Fibroblast of skin of right quadriceps (primary cell): Measurements from ENCODE around the gene NLRP6.
"Not testable (repeated sequence)": the region's sequence is repeated elsewhere in the genome, so short reads cannot be mapped to it uniquely, and the experiment has no call there.

Source experiments
- DNase-seq: peaks from one replicate; pipeline ENCODE4 v3.0.0-alpha.2; 2013

NLRP6 gene

GRCh38 chr11:294780-295179, 16.6 kb downstream of the NLRP6 start:
- DNase-seq: no peak

DNA sequence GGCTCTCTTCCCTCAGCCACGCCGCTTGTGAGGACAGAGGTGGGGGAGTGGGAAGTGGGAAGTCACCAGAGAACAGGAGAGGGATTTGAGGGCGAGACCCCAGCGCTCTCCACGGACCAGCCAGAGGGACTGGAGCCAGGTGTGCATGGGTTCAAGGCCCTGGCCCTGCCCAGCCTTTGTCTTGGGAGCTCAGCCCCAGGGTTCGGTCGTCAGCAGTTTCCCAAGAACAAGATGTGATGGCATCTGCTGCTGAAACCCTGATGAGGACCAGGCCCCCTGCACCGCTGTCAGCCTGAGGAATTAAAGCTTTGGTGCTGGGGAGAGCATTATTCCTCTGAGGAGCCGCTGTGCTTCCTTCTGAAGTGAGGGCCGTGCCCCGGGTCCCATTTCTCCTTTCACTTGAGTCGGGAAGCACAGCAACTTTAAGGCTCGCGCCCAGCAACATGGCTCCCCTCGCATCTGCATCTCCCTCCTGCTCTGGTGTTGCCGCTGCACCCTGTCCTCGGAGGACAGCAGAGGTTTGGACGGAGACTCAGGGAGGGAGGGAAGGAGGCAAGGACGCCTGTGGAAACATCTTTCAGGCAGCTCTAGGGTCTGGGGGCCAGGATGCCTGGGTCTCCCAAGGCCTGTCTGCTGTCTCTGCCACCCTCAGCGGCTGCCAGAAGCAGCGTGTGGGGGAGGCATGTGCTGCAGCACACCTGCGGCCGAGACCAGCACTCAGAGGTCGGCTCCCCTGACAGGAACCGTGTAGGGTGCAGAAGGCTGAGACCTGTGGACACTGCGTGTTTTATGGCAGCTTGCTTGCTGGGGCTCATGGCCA, 17.4 kb downstream of the NLRP6 start:
- no peak for DNase-seq

DNA sequence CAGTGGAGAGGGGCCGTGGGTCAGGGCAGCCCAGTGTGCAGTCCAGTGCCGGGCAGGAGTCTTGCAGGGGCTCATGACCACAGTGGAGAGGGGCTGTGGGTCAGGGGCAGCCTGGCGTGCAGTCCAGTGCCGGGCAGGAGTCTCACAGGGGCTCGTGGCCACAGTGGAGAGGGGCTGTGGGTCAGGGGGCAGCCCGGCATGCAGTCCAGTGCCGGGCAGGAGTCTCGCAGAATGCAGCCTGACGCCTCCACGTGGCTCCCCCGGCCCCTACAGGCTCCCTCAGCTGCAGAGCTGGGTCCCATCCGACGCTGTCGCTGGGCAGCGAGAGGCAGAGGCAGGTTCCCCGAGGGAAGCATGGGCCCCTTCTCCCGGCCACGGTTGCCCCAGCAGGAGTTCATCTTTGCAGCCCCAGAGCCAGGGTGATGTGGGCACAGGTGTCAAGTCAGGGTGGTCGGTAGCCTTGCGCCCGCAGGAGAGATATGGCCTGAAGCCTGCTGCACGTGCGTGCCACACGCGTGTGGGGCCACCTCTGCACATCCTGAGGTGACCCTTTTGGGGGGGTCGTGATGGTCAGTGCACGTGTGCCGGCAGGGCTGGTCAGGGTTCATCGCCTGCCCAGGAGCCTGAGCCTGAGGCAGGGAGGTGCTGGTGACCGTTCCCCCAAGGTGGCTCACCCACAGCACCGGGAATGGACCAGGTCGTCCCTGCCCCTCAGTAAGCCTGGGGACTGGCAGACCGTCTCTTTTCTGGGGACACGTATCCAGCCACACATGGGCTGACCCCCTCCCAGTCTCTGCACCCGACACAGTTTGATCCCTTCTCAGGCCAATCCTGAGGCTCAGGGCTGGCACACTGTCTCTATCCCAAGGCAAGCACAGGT, 18.2 kb downstream of the NLRP6 start:
- DNase-seq: no peak

DNA sequence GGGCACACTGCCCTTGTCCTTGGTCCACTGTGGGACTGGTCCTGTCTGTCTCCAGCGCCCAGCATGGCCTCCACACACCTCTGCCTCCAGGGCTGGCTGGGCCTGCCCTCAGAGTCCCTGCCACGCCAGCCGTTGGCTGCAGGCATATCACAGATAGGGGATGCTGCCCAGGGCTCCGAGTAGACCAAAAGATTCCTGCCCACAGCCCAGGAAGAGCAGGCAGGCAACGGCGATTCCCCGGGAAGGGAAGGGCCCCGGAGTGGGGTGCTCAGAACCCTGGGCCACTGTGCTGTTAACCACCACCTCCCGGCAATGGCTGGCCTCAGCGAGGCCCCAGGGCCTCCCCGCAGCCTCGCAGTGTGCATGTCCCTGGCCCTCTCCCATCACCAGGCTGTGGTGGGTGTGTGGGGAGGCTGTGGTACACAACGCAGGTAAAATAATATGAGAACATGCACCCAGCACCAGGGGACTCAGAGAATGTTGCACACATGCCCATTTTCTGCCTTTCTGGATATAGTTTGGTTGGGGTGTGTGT, 18.9 kb downstream of the NLRP6 start:
- DNase-seq: no peak

DNA sequence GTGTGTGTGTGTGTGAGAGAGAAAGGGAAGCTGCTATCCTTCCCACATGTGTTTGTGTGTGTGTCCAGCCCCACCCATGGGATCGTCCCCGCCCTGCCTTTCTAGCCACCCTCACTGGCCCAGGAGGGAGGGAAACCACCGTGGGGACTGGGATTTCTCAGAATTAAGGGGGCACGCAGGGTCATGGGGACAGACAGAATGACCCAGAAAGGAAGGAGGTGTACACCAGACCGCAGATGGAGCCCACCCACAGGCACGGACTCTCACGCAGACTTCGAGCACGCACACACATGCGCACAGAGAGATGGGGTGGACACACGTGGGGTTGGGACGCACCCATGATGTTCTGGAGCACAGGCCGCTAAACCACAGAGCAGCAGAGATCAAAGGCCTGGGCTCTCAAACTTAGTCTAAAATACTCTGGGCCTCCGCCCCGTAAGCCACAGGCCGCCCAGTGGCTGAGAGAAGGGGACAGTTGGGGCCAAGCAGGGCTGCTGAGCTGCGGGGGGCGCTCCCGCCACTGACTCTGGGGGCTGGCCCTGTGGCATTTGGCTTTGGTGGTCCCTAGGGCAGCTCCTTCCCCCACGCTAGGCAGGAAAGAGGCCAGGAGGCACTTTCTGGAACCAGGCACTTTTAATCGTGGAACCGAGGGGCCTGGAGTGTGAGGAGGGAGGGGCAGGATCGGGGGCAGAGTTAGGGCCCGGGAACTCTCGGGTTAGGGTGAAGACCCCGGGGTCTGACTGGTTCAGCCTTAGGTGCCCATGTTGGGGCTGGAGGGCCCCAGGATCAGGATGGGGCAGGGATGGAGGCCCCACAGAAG, 19.6 kb downstream of the NLRP6 start:
- no peak for DNase-seq

- DNase-seq: no peak
Observed at GRCh38 chr11:298406-299065, 20.3 kb downstream of the NLRP6 start.

DNA sequence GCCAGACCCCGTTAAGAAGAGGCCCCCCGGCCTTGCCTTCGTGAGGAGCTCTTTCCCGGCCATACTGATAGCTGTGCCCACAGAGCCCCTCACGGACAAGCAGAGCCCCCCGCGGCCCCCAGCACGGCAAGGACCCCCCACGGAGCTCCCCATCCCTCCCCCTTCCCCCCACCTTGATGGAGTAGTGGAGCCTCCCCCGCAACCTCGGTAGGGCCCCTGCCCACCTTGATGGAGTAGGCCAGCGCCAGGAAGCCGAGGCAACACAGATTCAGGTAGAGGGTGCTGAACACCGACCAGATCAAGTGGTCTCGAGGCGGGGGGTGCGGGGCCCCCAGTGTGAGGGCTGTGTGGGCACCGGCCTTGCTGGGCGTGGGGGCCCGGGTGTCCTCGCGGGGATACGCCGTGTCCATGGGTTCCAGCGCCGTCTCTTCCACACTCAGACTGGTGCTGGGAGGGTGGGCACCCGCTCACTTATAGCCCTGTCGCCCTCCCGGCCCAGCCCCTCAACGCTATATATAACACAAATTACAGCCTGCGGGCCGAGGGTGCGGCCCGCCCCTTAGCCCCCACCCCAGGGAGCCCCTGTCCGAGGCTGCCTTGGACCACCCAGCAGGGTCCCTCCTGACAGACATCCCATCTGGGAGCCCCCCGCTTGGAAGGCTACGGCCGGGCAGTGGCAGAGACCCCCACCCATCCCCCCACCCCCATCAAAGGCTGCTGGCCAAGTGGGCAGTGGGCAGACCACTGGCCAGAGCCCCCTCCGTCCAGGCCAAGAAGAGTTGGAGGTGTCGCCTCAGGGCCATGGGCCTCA, 21.1 kb downstream of the NLRP6 start, which contains the start of gene IFITM5:
IFITM5 (minus strand) TSS at position 446 of the 811 bp plus-strand sequence; CDS start at position 410, 36 bp downstream.
- DNase-seq: no peak

- DNase-seq: no peak
Observed at GRCh38 chr11:299951-300735, 21.9 kb downstream of the NLRP6 start.

DNA sequence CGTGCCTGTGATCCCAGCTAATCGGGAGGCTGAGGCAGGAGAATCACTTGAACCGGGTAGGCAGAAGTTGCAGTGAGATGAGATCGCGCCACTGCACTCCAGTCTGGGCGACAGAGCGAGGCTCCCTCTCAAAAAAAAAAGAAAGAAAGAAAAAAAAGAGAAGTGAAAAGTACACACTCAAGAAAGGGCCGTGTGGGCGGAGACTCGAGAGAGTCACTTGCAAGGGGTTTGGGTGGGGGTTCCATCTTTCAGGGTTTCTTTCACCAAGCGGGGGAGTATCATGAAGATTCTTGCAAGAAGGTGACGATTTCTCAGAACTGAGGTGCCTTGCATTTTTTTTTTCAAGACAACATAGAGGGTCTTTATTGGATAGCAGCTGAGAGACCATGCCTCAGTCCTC, 25.2 kb downstream of the NLRP6 start:
- DNase-seq: no peak

DNA sequence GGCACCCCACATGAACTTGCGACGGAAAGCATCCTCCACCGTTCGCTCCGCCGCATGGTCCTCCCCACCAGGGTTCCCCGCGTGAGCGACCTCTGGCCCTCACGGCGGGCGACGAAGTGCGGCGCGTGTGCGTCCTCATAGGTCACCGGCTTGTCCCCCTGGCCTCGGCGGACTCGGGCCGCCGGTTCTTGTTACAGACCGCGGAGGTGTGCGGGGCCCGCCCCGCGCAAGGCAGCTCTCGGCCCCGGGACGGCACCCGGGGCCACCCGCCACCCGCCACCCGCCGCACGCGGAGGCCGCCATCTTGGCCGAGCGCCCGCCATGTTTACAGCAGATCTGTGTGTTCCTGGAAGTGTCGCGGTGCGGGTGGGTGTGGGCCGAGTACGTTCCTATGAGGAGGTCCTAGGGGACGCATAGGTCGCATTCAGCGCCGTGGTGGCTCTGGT, 25.9 kb downstream of the NLRP6 start:
- DNase-seq: no peak

- DNase-seq: peak; percentile 77
Observed at GRCh38 chr11:304915-305843, 27.0 kb downstream of the NLRP6 start.

DNA sequence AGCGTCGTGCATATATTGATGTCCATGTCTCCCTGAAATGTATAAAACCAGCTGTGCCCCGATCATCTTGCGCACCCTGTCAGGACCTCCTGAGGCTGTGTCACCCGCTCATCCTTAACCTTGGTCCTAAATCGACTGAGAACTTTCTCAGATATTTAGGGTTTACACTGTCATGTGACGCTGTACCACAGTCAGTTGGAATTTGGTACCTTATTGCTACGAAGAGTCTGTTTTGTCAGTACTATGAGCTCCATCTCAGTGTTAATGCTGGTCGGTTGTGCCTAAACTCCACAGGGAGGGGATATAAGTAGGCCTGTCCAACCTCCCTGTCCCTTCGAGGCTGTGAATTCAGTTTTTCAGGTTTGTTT, 27.6 kb downstream of the NLRP6 start:
- DNase-seq: no peak

- DNase-seq: no peak
Observed at GRCh38 chr11:306645-307371, 28.6 kb downstream of the NLRP6 start.

GRCh38 chr11:307766-308708, 29.8 kb downstream of the NLRP6 start, which contains the start of gene IFITM2:
IFITM2 (plus strand) TSS chr11:307816; CDS start chr11:308193, 377 bp downstream.
- DNase-seq: peak; percentile 91

GRCh38 chr11:308740-309665, 30.8 kb downstream of the NLRP6 start:
- not testable (repeated sequence) for DNase-seq

DNA sequence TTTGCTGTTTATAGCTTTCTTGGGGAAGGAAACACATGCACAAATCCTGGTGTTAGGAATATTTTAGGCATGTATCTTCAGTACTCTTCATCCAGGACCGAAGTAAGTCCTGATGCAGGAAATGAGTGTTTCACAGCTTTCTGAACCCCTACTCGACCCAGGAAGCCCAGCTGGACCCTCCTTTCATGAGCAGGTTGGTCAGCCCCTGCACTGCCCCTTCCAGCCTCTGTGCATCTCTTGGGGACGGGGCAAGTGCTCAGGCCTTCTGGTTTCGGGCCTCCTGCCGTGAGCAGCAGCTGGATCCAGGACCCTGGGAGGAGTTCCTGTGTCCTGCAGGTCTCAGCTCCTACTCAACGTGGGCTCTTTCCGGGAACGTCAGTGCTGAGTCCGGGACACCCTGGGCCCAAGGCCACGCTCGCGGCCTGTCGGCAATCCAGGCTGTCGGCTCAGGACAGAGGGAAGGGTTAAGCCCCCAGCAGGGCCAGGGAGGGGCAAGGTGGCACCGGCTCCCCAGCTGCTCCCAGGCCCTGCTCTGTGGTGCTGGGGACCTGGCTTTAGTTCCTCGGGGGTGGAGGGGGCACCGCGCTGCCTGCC, 31.9 kb downstream of the NLRP6 start:
- DNase-seq: not testable (repeated sequence)
